ENCODE measurements around the gene PPP2R3B. TPM values are rescaled to one million over a fixed set of nuclear protein-coding genes. Genes with fewer than 3 reads are reported as not detected.

The PPP2R3B gene
- total RNA-seq: 69.5 TPM

GRCh38 chrX:386768-387575 lies at the start of gene PPP2R3B:
Gene PPP2R3B (minus strand): TSS chrX:386907. CDS start chrX:386691, 216 bp downstream.

GRCh38 chrX:318739-319578 lies 67.7 kb downstream of the PPP2R3B start, which contains the start of gene GTPBP6:
Gene GTPBP6 (minus strand): TSS chrX:318796. CDS start chrX:318787, 9 bp downstream.

Small RNA genes lying within 50 kb of the gene (small RNA-seq; reads per million reads assigned to genes)
- not detected for gene RF00017 (ENCODE audit: low replicate concordance)

Other genes with a start within 250 kb of the PPP2R3B start
- 22.1 TPM for gene PLCXD1, start 105.5 kb downstream of the PPP2R3B start, total RNA-seq
- 29.2 TPM for gene GTPBP6, start 68.1 kb downstream of the PPP2R3B start, total RNA-seq
- 0.06 TPM for gene SHOX, start 243.9 kb upstream of the PPP2R3B start, total RNA-seq

Data from metanephros (tissue), 2 donors.